ENCODE measurements around the gene GCFC2. TPM values are rescaled to one million over a fixed set of nuclear protein-coding genes. Genes with fewer than 3 reads are reported as not detected.
A peak's percentile ranks its signal among the peaks of the same experiment; 100 is the strongest.

Gene GCFC2
- total and polyA plus RNA-seq, 4 donors = 10.4 to 28.2 (median 17.2) TPM

- Histone ChIP-seq H3K27me3 (ENCODE audit: control insufficient read depth in 4 of 4, insufficient read depth in 4 of 4, low read length in 3 of 4) (no peaks in the 10 kb centered on the region), H3K36me3 (ENCODE audit: control insufficient read depth in 4 of 4, insufficient read depth in 3 of 4, low read depth in 1 of 4, low read length in 3 of 4) (peaks cover 7 to 58% (median 30%) of the 10 kb centered on the region in 4 donors), H3K27ac (ENCODE audit: low read depth in 1 of 2, low read length in 2 of 2) (no peak overlapping the region), H3K4me1 (ENCODE audit: control insufficient read depth in 4 of 4, insufficient read depth in 4 of 4, low read length in 3 of 4) (no peaks in the 10 kb centered on the region), H3K9ac (ENCODE audit: low read depth in 1 of 2, low read length in 2 of 2) (no peak overlapping the region), H3K9me3 (ENCODE audit: control insufficient read depth in 4 of 4, low read length in 3 of 4) (no peaks in the 10 kb centered on the region), H3K4me3 (ENCODE audit: low read depth in 1 of 3, low read length in 3 of 3) (no peak overlapping the region)
- DNase-seq (ENCODE audit: low spot score) = no peak
- no peak for TF ChIP-seq ZBTB33 (IDR thresholded peaks at IDR 0.05)
- no peak for TF ChIP-seq GABPA (IDR thresholded peaks at IDR 0.05 in 1 of 2, conservative IDR thresholded peaks at IDR 0.05 in 1 of 2)
- no peak for TF ChIP-seq NR2F2 (IDR thresholded peaks at IDR 0.05)
- no peak for TF ChIP-seq JUND (IDR thresholded peaks at IDR 0.05)
- TF ChIP-seq RXRA (IDR thresholded peaks at IDR 0.05) = peak in 1 of 2 donors; percentile 16
- no peak for TF ChIP-seq EGR1 (IDR thresholded peaks at IDR 0.05; ENCODE audit: low read depth in 2 of 2)
- TF ChIP-seq HNF4G (IDR thresholded peaks at IDR 0.05) = no peak
Observed at GRCh38 chr2:75657798-75658197, 52.9 kb downstream of the GCFC2 start.

GRCh38 chr2:75656563-75656962, 54.2 kb downstream of the GCFC2 start:
- Histone ChIP-seq H3K4me3 (ENCODE audit: low read depth in 1 of 3, low read length in 3 of 3) (no peak overlapping the region), H3K4me1 (ENCODE audit: control insufficient read depth in 4 of 4, insufficient read depth in 4 of 4, low read length in 3 of 4) (no peaks in the 10 kb centered on the region), H3K9ac (ENCODE audit: low read depth in 1 of 2, low read length in 2 of 2) (no peak overlapping the region), H3K36me3 (ENCODE audit: control insufficient read depth in 4 of 4, insufficient read depth in 3 of 4, low read depth in 1 of 4, low read length in 3 of 4) (peaks cover 7 to 60% (median 33%) of the 10 kb centered on the region in 4 donors), H3K27ac (ENCODE audit: low read depth in 1 of 2, low read length in 2 of 2) (no peak overlapping the region), H3K27me3 (ENCODE audit: control insufficient read depth in 4 of 4, insufficient read depth in 4 of 4, low read length in 3 of 4) (no peaks in the 10 kb centered on the region), H3K9me3 (ENCODE audit: control insufficient read depth in 4 of 4, low read length in 3 of 4) (no peaks in the 10 kb centered on the region)
- DNase-seq (ENCODE audit: low spot score) = no peak
- 97% methylated on average over 1 of the region's 1 CpG for WGBS
- TF ChIP-seq GABPA (IDR thresholded peaks at IDR 0.05 in 1 of 2, conservative IDR thresholded peaks at IDR 0.05 in 1 of 2) (no peak), ATF3 (IDR thresholded peaks at IDR 0.05) (no peak), NR2F2 (IDR thresholded peaks at IDR 0.05) (no peak), RAD21 (IDR thresholded peaks at IDR 0.05) (no peak), SP1 (IDR thresholded peaks at IDR 0.05) (no peak), EGR1 (IDR thresholded peaks at IDR 0.05; ENCODE audit: low read depth in 2 of 2) (no peak), CTCF (IDR thresholded peaks at IDR 0.05; ENCODE audit: low read depth, low read length, missing input control) (no peak), FOXA1 (IDR thresholded peaks at IDR 0.05) (no peak), HNF4G (IDR thresholded peaks at IDR 0.05) (no peak), HNF4A (conservative IDR thresholded peaks at IDR 0.05) (no peak), JUND (IDR thresholded peaks at IDR 0.05) (no peak), YY1 (IDR thresholded peaks at IDR 0.05) (no peak), ZBTB33 (IDR thresholded peaks at IDR 0.05) (no peak), TAF1 (conservative IDR thresholded peaks at IDR 0.05) (no peak), FOXA2 (IDR thresholded peaks at IDR 0.05) (no peak), RXRA (IDR thresholded peaks at IDR 0.05) (no peak)
- TF ChIP-seq, protein P1, sequence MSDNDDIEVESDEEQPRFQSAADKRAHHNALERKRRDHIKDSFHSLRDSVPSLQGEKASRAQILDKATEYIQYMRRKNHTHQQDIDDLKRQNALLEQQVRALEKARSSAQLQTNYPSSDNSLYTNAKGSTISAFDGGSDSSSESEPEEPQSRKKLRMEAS (IDR thresholded peaks at IDR 0.05) = no peak
- TF ChIP-seq, protein P2, sequence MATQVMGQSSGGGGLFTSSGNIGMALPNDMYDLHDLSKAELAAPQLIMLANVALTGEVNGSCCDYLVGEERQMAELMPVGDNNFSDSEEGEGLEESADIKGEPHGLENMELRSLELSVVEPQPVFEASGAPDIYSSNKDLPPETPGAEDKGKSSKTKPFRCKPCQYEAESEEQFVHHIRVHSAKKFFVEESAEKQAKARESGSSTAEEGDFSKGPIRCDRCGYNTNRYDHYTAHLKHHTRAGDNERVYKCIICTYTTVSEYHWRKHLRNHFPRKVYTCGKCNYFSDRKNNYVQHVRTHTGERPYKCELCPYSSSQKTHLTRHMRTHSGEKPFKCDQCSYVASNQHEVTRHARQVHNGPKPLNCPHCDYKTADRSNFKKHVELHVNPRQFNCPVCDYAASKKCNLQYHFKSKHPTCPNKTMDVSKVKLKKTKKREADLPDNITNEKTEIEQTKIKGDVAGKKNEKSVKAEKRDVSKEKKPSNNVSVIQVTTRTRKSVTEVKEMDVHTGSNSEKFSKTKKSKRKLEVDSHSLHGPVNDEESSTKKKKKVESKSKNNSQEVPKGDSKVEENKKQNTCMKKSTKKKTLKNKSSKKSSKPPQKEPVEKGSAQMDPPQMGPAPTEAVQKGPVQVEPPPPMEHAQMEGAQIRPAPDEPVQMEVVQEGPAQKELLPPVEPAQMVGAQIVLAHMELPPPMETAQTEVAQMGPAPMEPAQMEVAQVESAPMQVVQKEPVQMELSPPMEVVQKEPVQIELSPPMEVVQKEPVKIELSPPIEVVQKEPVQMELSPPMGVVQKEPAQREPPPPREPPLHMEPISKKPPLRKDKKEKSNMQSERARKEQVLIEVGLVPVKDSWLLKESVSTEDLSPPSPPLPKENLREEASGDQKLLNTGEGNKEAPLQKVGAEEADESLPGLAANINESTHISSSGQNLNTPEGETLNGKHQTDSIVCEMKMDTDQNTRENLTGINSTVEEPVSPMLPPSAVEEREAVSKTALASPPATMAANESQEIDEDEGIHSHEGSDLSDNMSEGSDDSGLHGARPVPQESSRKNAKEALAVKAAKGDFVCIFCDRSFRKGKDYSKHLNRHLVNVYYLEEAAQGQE (IDR thresholded peaks at IDR 0.05) = no peak

All from liver (tissue), 9 donors.